MM.1S (cell line): ENCODE results near the gene SS18L1.

Experiments used
- CTCF ChIP-seq: fragments of 300-600 bp; sonication (generic); IDR thresholded peaks from 2 replicates; pipeline ENCODE4 v1.5.1; 2016; ENCODE audit warnings: antibody characterized with exemption, low read length, mixed read lengths
- EZH2 ChIP-seq: fragments of 300-600 bp; sonication (generic); optimal IDR thresholded peaks from 2 replicates; pipeline ENCODE3; 2017; ENCODE audit warnings: low read depth, mild to moderate bottlenecking, antibody characterized with exemption, low read length, mixed read lengths
- EZH2phosphoT487 ChIP-seq: fragments of 300-600 bp; sonication (generic); IDR thresholded peaks from 2 replicates; pipeline ENCODE4 v1.6.1; 2018; ENCODE audit warnings: antibody characterized with exemption, low read length

GRCh38 chr20:62219992-62220665 lies 76.6 kb downstream of the SS18L1 start, which contains the start of gene HRH3:
- TF ChIP-seq CTCF (no peak), EZH2 (no peak), EZH2phosphoT487 (no peak)
